ENCODE measurements around the gene EML6.

DNA sequence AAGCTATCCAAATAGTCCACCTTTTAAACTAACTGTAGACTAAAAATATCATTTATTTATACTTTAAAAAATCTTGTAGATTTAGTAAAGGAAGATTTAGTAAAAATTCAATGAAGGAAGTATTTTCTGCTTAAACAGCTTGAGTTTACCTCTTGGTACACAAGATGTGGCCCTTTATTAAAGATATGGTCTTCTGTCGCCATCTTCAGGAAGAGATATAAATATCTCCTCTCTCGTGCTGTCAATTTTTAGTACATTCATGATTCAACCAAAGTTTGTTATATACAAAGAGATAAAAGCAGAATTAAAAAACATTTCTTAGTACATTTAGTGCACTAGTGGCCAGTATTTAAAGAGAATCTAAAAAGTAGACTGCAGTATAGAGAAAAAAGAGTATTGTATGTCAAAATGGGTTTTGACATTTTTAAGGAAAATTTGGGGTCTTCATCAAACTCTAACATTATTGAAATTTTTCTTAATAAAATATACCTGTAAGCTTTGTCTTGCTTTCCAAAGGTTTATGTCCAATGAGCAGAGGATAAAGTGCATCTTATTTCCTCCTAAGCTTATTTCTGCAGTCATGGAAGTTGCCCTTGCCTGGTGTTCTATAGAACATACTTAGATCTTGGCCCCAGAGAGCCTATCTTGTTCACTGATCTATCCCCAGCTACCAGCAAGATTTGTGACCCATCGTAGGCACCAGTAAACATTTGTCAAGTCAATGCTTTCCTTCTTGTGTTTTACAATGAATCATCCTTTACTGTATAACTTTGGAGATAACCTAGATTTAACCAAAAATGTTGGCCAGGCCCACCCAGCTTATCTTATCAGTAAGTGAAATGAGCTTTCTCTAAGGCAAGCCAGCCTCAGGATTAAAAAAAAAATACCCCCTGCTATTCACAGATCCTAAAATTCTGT is 18.5 kb upstream of the EML6 start:
- no peak for TF ChIP-seq EZH2 (IDR thresholded peaks at IDR 0.05)
- TF ChIP-seq, protein P1, sequence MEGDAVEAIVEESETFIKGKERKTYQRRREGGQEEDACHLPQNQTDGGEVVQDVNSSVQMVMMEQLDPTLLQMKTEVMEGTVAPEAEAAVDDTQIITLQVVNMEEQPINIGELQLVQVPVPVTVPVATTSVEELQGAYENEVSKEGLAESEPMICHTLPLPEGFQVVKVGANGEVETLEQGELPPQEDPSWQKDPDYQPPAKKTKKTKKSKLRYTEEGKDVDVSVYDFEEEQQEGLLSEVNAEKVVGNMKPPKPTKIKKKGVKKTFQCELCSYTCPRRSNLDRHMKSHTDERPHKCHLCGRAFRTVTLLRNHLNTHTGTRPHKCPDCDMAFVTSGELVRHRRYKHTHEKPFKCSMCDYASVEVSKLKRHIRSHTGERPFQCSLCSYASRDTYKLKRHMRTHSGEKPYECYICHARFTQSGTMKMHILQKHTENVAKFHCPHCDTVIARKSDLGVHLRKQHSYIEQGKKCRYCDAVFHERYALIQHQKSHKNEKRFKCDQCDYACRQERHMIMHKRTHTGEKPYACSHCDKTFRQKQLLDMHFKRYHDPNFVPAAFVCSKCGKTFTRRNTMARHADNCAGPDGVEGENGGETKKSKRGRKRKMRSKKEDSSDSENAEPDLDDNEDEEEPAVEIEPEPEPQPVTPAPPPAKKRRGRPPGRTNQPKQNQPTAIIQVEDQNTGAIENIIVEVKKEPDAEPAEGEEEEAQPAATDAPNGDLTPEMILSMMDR (IDR thresholded peaks at IDR 0.05) = peak; percentile 63
- no peak for TF ChIP-seq EZH2phosphoT487 (IDR thresholded peaks at IDR 0.05)
